ENCODE data around the gene ZSWIM1.

The ZSWIM1 gene

DNA sequence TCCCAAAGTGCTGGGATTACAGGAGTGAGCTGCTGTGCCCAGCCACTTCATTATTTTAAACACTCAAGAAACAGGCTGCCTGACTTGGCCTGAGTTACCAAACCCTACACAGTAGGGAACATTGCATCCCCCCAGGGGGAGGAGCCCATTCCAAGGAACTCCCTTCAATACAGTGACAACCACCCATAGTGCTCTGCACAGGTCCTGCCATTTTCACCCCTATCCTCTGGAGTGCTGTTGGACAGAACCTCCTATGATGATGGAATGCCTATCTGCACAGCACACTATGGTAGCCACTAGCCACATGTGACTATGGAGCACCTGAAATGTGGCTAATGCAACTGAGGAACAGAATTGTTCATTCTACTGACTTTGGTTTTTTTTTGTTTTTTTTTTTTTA lies 35.6 kb upstream of the ZSWIM1 start:
- in situ Hi-C loops (cut with HindIII; ENCODE audit: low sequenced_read_pairs) = no loop called here
- no peak for DNase-seq (ENCODE audit: low read depth, low spot score)
- no peak for TF ChIP-seq CTCF (IDR thresholded peaks at IDR 0.05; ENCODE audit: low read depth, low read length)
- H3K4me3 ChIP-seq (ENCODE audit: low read depth, low read length) = no peak overlapping the region

DNA sequence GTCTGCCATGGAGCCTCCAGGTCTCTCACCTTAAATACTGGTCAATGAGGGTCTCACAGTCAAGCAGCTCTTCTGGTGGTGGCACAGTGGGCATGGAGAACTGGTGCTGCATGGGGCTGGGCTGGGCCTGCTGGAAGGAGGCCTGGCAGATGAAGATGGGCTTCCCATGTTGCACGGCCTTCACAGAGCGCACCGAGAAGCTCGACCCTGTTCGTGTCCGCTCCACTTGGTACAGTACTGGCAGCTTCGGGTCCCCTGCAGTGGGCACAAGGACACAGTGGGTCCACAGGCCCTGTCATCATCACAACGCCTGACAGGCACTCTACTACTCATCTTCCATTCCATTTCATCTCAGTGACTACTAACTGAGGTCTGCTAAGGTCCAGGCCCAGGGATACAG lies 32.6 kb upstream of the ZSWIM1 start:
- H3K4me3 ChIP-seq (ENCODE audit: low read depth, low read length) = no peak overlapping the region
- no peak for TF ChIP-seq CTCF (IDR thresholded peaks at IDR 0.05; ENCODE audit: low read depth, low read length)
- no peak for DNase-seq (ENCODE audit: low read depth, low spot score)
- in situ Hi-C loops (cut with HindIII; ENCODE audit: low sequenced_read_pairs) = no loop called here

GRCh38 chr20:45848969-45849582 lies 32.0 kb upstream of the ZSWIM1 start:
- no peak for DNase-seq (ENCODE audit: low read depth, low spot score)
- TF ChIP-seq CTCF (IDR thresholded peaks at IDR 0.05; ENCODE audit: low read depth, low read length) = no peak
- no peak overlapping the region for H3K4me3 ChIP-seq (ENCODE audit: low read depth, low read length)
- in situ Hi-C loops (cut with HindIII; ENCODE audit: low sequenced_read_pairs) = no loop called here

DNA sequence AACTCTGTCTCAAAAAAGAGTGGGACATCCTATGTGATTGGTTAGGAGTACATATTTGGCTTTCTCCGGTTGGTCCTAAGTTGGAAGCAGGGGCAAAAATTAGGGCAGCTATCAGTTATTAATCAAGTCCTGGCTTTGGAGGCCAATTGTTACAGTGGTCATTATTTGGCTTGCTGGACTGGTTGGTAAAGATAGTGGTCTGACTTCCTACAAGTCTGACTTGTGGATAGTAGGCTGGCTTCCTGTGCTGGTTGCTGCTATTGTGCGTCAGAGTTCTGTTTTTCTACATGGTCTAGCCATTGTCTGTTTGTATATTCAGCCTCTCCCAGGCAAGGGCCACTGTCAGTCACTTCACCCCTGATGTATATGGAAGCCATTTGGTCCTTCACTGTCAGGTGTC lies 30.8 kb upstream of the ZSWIM1 start:
- in situ Hi-C loops (cut with HindIII; ENCODE audit: low sequenced_read_pairs) = no loop called here
- no peak for TF ChIP-seq CTCF (IDR thresholded peaks at IDR 0.05; ENCODE audit: low read depth, low read length)
- H3K4me3 ChIP-seq (ENCODE audit: low read depth, low read length) = no peak overlapping the region
- no peak for DNase-seq (ENCODE audit: low read depth, low spot score)

DNA sequence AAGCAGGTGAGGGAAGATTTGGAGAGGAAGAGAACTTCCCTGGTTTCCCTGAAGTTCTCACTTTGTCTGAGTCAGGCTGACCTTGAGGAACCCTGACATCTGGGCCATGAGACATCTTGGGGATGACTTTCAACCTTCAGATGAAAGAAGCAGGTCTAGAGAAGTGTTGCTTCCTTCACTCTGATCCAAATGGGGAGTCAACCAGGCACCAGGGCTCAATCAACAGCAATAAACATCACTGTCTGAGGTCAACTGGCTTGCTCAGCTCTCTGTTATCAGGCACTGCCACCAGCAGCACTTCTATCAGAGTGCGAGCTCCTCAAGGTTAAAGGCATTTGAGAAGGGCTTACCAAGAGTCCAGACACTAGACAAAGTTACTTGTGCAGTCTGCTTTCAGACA lies 30.1 kb upstream of the ZSWIM1 start:
- H3K4me3 ChIP-seq (ENCODE audit: low read depth, low read length) = no peak overlapping the region
- TF ChIP-seq CTCF (IDR thresholded peaks at IDR 0.05; ENCODE audit: low read depth, low read length) = no peak
- no peak for DNase-seq (ENCODE audit: low read depth, low spot score)
- in situ Hi-C loops (cut with HindIII; ENCODE audit: low sequenced_read_pairs) = no loop called here

GRCh38 chr20:45851501-45851900 lies 29.5 kb upstream of the ZSWIM1 start:
- no peak for DNase-seq (ENCODE audit: low read depth, low spot score)
- TF ChIP-seq CTCF (IDR thresholded peaks at IDR 0.05; ENCODE audit: low read depth, low read length) = no peak
- H3K4me3 ChIP-seq (ENCODE audit: low read depth, low read length) = no peak overlapping the region
- in situ Hi-C loops (cut with HindIII; ENCODE audit: low sequenced_read_pairs) = no loop called here

DNA sequence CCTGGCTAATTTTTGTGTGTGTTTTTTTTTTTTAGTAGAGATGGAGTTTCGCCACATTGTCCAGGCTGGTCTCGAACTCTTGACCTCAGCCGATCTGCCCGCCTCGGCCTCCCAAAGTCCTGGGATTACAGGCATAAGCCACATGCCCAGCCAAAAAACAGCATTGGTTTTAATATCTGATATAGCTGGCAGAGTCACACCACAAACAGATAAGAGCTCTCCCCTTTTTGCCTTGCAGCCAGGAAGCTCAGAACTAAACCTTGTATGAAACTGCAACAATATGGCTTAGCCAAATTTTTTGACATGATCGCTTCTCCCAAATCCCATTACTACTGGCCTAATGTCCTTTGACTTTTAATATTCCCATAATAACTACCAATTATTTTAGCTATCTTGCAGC lies 28.7 kb upstream of the ZSWIM1 start:
- DNase-seq (ENCODE audit: low read depth, low spot score) = no peak
- in situ Hi-C loops (cut with HindIII; ENCODE audit: low sequenced_read_pairs) = no loop called here
- TF ChIP-seq CTCF (IDR thresholded peaks at IDR 0.05; ENCODE audit: low read depth, low read length) = no peak
- no peak overlapping the region for H3K4me3 ChIP-seq (ENCODE audit: low read depth, low read length)

Measured in astrocyte of the spinal cord (primary cell).